ENCODE measurements around the gene PLAC9.

DNA sequence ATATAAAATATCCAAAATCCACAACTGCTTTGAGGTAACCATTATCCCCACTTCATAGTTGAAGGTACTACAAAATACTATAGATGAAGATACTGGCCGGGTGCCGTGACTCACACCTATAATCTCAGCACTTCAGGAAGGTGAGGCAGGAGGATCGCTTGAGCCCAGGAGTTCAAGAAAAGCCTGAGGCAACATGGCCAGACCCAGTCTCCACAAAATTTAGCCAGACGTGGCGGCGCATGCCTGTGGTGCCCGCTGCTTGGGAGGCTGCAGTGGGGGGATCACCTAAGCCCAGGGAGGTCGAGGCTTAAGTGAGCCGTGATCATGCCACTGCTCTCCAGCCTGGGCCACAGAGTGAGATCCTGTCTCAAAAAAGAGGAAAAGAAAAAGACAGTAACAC, 32.4 kb upstream of the PLAC9 start:
- TF ChIP-seq, protein P1, sequence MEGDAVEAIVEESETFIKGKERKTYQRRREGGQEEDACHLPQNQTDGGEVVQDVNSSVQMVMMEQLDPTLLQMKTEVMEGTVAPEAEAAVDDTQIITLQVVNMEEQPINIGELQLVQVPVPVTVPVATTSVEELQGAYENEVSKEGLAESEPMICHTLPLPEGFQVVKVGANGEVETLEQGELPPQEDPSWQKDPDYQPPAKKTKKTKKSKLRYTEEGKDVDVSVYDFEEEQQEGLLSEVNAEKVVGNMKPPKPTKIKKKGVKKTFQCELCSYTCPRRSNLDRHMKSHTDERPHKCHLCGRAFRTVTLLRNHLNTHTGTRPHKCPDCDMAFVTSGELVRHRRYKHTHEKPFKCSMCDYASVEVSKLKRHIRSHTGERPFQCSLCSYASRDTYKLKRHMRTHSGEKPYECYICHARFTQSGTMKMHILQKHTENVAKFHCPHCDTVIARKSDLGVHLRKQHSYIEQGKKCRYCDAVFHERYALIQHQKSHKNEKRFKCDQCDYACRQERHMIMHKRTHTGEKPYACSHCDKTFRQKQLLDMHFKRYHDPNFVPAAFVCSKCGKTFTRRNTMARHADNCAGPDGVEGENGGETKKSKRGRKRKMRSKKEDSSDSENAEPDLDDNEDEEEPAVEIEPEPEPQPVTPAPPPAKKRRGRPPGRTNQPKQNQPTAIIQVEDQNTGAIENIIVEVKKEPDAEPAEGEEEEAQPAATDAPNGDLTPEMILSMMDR (IDR thresholded peaks at IDR 0.05): no peak
- no peak for TF ChIP-seq POLR2A (IDR thresholded peaks at IDR 0.05)
- TF ChIP-seq POLR2AphosphoS5 (IDR thresholded peaks at IDR 0.05): no peak

Measured in transverse colon (tissue), 4 donors.